ENCODE measurements around the gene POGK. TPM values are rescaled to one million over a fixed set of nuclear protein-coding genes. Genes with fewer than 3 reads are reported as not detected.

Gene POGK
- total RNA-seq, 1 donor from 2014 or later: 47.7 TPM

- H3K27me3 ChIP-seq: no peaks in the 10 kb centered on the region
- peaks cover 45% of the 10 kb centered on the region for H3K36me3 Mint-ChIP-seq
- no peak overlapping the region for H3K4me2 ChIP-seq
- peaks cover 13% of the 10 kb centered on the region for H3K36me3 ChIP-seq
- DNase-seq (ENCODE audit: low spot score): no peak
- H4K20me1 ChIP-seq (ENCODE audit: low read depth): peaks cover 56% of the 10 kb centered on the region
- TF ChIP-seq CTCF (IDR thresholded peaks at IDR 0.05) (no peak), EZH2 (IDR thresholded peaks at IDR 0.05) (no peak), EZH2phosphoT487 (IDR thresholded peaks at IDR 0.05) (no peak)
- H2AFZ ChIP-seq (replicated peaks): no peak overlapping the region
- peaks cover 81% of the 10 kb centered on the region for H3K79me2 ChIP-seq (ENCODE audit: low read depth)
- peaks cover 16% of the 10 kb centered on the region for H3K4me1 ChIP-seq
- no peak overlapping the region for H3K4me3 ChIP-seq
- H3K27ac Mint-ChIP-seq: peak overlapping the region; percentile 82
- H3F3A ChIP-seq (ENCODE audit: low read depth): peaks cover 8% of the 10 kb centered on the region
- H3K9ac ChIP-seq: no peak overlapping the region
- H3K9me3 Mint-ChIP-seq: no peaks in the 10 kb centered on the region
- no peak overlapping the region for H3K4me3 Mint-ChIP-seq
- no peaks in the 10 kb centered on the region for H3K9me3 ChIP-seq (ENCODE audit: low read depth)
- H3K4me1 Mint-ChIP-seq: peaks cover 25% of the 10 kb centered on the region
- H3K27ac ChIP-seq: no peak overlapping the region
- peaks cover 6% of the 10 kb centered on the region for H3K27me3 Mint-ChIP-seq (ENCODE audit: insufficient read depth, low read depth)
These were observed 4.0 kb downstream of the POGK start for GRCh38 chr1:166843322-166843721.

- no peak for DNase-seq (ENCODE audit: low spot score)
- H3K9me3 Mint-ChIP-seq: no peaks in the 10 kb centered on the region
- Histone ChIP-seq H3K4me3 (no peak overlapping the region), H4K20me1 (ENCODE audit: low read depth) (peaks cover 62% of the 10 kb centered on the region), H3K27me3 (no peaks in the 10 kb centered on the region), H3K4me2 (no peak overlapping the region), H3K79me2 (ENCODE audit: low read depth) (peaks cover 87% of the 10 kb centered on the region), H2AFZ (replicated peaks) (no peak overlapping the region), H3K9me3 (ENCODE audit: low read depth) (no peaks in the 10 kb centered on the region), H3K4me1 (peaks cover 9% of the 10 kb centered on the region), H3F3A (ENCODE audit: low read depth) (peaks cover 1% of the 10 kb centered on the region), H3K36me3 (peaks cover 15% of the 10 kb centered on the region), H3K27ac (no peak overlapping the region), H3K9ac (no peak overlapping the region)
- no peak for TF ChIP-seq CTCF (IDR thresholded peaks at IDR 0.05)
- no peak for TF ChIP-seq EZH2 (IDR thresholded peaks at IDR 0.05)
- no peak for TF ChIP-seq EZH2phosphoT487 (IDR thresholded peaks at IDR 0.05)
- H3K27me3 Mint-ChIP-seq (ENCODE audit: insufficient read depth, low read depth): peaks cover under 1% of the 10 kb centered on the region
- H3K27ac Mint-ChIP-seq: peak overlapping the region; percentile 82
- no peak overlapping the region for H3K4me3 Mint-ChIP-seq
- peaks cover 19% of the 10 kb centered on the region for H3K4me1 Mint-ChIP-seq
- peaks cover 50% of the 10 kb centered on the region for H3K36me3 Mint-ChIP-seq
These were observed 4.7 kb downstream of the POGK start for GRCh38 chr1:166843769-166844596.

- no peaks in the 10 kb centered on the region for H3F3A ChIP-seq (ENCODE audit: low read depth)
- no peak overlapping the region for H3K4me3 Mint-ChIP-seq
- H3K4me1 ChIP-seq: peaks cover 9% of the 10 kb centered on the region
- no peaks in the 10 kb centered on the region for H3K9me3 Mint-ChIP-seq
- no peak overlapping the region for H2AFZ ChIP-seq (replicated peaks)
- DNase-seq (ENCODE audit: low spot score): no peak
- no peaks in the 10 kb centered on the region for H3K27me3 Mint-ChIP-seq (ENCODE audit: insufficient read depth, low read depth)
- H3K27ac ChIP-seq: no peak overlapping the region
- no peak overlapping the region for H3K27ac Mint-ChIP-seq
- no peaks in the 10 kb centered on the region for H3K9me3 ChIP-seq (ENCODE audit: low read depth)
- no peak overlapping the region for H3K4me2 ChIP-seq
- TF ChIP-seq EZH2phosphoT487 (IDR thresholded peaks at IDR 0.05): no peak
- no peak for TF ChIP-seq CTCF (IDR thresholded peaks at IDR 0.05)
- no peak for TF ChIP-seq EZH2 (IDR thresholded peaks at IDR 0.05)
- peaks cover 18% of the 10 kb centered on the region for H3K4me1 Mint-ChIP-seq
- peaks cover 67% of the 10 kb centered on the region for H4K20me1 ChIP-seq (ENCODE audit: low read depth)
- H3K4me3 ChIP-seq: no peak overlapping the region
- H3K27me3 ChIP-seq: no peaks in the 10 kb centered on the region
- H3K79me2 ChIP-seq (ENCODE audit: low read depth): peaks cover 90% of the 10 kb centered on the region
- H3K36me3 ChIP-seq: peaks cover 15% of the 10 kb centered on the region
- H3K9ac ChIP-seq: no peak overlapping the region
- peaks cover 58% of the 10 kb centered on the region for H3K36me3 Mint-ChIP-seq
These were observed 5.5 kb downstream of the POGK start for GRCh38 chr1:166844791-166845190.

All from neural progenitor cell (in vitro differentiated cells).